ENCODE data around the gene PHF3.

GRCh38 chr6:63689421-63689820 lies 53.8 kb downstream of the PHF3 start:
- peak; percentile 26 for TF ChIP-seq CTCF (IDR thresholded peaks at IDR 0.05; ENCODE audit: low read depth, low read length, poor library complexity, severe bottlenecking)
- TF ChIP-seq EZH2phosphoT487 (IDR thresholded peaks at IDR 0.05; ENCODE audit: borderline replicate concordance, low read length): no peak

All from DOHH2 (cell line).